Stimulated activated CD4-positive, alpha-beta T cell treated with anti-CD3 and anti-CD28 coated beads, Interleukin-1b, Interleukin-23, amount 100 ng/mL, for 1 hour (primary cell): ENCODE measurements around the gene SEMA6B.

ENCODE experiments used
- DNase-seq, 2 donors: peaks; one replicate each; pipeline ENCODE4 v3.0.0-alpha.2; 2020; ENCODE audit warnings: low read depth in 2 of 2

SEMA6B gene

DNA sequence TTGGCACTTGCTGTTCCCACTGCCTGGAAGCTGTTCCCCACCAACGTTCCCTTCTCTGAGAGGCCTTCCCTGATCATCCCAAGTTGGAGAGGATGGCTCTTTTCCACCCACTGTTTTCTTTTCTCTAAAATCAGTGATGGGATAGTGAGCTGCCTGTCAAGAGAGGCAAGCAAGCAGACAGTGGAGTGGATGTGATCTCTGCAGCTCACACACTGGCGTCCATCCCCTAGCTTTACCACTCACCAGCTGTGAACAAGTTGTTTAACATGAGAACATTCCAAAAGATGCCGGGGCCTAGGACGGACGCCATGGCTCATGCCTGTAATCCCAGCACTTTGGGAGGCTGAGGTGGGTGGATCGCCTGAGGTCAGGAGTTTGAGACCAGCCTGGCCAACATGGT lies 28.0 kb upstream of the SEMA6B start:
- DNase-seq = no peak

DNA sequence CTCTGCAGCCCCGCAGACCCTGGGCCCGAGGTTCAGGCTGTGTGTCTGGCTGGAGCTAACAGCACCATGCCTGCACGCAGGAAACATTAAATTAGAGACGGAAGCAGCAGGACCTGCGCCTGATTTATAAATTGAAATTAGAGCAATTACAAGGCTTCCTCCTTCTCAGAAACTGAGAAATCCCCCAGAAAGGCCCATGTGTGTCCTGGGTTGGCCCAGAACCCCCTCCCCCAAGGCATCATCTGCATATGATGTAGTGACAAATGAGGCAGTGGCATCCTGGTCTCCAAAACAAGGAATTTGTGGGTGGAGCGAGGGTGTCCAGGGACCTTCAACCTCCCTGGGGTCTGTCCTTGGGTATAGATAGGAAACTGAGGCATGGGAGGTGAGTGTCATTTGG lies 27.2 kb upstream of the SEMA6B start:
- DNase-seq = no peak

DNA sequence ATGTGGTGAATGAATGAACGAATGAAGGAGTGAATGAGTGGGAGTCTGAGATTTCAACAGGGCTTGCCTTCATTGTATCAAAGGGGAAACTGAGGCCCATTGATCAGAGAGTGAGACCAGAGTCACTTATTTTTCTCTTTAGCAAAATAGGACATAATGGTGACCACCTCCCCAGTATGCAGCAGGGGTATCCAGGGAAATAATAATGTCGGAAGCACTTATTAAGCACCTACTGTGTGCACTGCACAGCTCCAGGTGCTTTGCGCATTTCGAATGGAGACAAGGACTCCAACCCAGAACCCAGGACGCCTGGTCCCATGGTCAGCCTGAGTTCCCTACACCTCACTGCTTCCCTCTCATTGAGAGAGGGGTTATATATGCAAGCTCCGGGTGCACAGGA lies 26.8 kb upstream of the SEMA6B start:
- no peak for DNase-seq

DNA sequence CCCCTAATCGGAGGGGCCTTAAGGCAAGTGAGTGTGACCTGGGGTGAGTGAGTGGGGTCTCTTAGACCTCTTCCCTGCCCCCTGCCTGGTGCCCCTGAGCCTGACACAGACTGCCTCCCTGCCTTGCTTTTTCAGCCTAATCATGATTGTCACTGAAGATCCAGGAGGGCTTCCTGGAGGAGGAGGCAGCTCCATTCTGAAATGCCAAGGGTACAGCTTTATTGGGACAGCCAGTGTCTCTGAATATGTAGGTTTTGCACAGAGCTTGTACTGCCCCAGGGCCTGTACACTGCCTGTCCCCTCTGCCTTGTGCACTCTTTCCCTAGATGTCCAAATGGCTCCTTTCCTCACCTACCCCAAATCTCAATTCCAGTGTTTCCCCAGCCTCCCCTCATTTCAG lies 26.1 kb upstream of the SEMA6B start:
- DNase-seq = no peak

DNA sequence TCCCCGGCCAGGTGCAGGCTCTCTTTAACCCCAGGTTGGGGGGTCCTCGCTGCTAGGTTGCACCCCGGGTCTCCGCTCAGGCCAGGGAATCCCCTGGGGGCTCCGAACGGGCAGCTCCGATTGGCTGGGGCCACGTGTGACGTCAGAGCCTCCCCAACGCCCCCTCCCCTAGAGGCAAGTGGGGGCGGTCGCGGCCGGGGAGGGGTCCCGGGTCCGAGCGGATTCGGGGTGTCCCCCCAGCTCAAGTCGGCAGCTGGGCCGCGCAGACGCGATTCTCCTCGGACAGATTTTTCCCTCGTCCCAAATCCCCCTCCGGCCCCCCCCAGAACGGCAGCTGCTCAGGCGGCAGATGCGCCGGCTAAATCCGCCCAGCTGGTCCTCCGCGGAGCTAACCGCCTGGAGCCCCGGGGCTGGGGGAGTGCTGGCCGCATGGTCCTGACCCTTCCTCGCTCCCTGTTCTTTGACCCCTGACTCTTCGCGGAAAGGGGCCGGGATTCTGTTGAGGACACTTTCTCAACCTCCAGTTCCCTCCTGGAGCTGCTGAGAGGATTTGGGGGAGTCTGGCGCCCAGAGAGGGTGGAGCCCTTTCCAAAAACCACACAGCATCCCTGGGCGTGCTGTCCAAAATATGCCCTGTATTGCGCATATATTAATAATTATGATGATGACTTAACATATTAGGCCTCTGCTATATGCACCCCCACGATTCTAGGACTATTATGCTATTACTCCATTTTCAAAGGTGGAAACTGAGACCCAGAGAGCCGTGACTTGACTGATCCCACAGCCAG lies 25.4 kb upstream of the SEMA6B start:
- no peak for DNase-seq

DNA sequence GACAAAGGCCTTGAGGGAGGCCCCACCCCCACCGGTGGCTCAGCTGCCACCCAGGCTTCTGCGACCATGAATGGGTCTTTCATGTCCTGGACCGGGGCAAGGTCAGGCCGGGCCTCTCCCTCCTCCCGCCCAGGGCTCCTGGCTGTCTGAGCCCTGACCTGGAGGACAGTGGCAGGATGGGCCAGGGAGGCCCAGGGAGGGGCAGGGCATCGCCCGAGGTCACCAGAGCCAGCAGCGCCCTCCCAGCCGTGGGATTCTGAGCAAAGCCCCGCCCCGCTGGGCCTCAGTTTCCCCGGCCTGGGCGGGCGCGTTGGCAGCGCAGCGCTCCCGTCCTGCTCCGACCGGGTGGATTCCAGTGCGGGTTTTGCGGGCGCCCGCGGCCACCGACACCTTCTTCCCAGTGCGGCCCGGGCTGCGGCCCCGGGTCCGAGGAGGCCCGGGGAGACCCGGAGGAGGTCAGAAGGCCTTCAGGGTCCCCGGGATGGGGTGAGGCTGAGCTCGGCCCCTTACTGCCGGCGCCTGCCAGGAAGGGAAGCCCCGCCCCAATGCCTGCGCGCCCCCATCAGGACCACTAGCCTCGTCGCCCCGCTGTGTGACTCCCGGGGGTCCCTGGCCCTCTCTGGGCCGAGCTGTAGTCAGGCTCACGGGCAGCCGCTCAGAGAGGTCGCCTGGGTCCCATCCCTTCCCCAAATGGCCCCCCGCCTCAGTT lies 24.6 kb upstream of the SEMA6B start:
- DNase-seq = no peak

DNA sequence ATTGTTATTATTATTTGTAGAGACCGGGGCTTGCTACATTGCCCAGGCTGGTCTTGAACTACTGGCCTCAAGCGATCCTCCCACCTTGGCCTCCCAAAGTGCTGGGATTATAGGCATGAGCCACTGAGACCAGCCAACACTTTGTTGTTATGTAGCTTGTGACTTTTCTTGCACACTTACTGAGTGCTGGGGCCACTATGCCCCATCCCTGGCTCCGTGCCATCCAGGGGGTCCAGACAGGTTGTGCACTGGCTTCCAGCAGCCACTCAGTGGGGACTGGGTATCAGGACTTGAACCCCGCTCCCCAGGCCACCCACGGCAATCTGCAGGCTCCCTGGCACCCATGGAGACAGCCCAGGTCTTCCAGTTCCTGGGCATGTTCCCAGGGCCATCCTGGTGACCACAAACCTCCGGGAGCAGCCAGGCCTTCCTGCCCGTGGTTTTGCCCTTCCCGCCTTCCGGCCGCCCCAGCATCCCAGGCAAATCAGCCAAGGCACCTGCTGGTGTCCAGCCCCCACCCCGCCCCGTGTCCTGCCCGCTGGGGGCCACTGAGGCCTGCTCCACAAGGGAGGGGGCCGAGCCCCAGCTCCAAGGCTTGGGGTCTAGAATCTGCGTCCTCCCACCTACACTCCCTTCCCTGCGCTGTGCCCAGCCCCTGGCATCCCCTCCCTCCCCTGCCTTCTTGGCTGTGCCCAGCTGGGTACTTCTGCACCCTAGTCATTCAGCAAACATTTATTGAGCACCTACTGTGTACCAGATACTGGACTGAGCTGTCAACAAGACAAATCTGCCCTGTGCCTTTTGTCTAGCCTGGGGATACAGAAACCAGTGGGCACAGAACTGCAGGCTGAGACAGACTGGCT lies 23.7 kb upstream of the SEMA6B start:
- no peak for DNase-seq

DNA sequence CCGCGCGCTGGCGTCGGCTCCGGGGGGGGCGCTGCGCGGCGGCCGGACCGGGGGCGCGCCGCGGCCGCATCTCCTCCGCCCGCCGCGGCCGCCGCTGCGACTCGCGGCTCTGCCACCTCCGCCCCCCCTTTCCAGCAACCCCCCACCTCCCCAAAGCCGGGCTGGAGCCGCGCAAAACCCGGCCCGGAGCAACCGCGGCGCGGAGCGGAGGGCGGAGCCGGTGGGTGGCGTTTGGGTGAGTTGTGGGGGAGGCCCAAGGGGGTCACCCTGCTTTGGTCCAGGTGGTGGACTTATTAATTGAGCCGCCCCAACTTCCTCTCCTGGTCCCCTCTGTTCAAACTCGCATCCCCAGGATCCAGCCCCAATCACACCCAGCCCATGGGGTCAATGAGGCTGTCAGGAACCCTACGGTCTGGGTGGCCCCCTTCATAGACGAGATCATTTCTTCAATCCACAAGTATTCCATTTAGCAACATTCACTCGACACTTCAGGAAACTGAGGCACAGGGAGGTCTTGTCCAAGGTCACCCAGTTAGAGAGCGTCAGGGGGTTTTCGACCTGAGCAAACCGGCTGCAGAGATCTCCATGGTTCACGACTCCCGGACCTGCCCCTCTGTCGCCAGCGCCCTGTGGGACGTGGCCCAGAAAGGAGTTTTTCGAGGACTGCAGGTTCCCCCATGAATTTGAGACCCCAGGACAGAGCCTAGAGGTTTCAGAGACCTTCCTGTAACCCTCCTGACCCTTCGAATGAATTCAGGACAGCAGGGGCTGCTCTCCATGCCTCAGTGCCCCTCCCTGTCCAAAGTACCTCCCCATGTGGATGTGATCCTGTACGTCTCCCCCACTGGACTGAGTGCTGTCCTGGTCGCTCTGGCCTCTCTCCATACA lies 22.4 kb upstream of the SEMA6B start:
- DNase-seq = no peak

DNA sequence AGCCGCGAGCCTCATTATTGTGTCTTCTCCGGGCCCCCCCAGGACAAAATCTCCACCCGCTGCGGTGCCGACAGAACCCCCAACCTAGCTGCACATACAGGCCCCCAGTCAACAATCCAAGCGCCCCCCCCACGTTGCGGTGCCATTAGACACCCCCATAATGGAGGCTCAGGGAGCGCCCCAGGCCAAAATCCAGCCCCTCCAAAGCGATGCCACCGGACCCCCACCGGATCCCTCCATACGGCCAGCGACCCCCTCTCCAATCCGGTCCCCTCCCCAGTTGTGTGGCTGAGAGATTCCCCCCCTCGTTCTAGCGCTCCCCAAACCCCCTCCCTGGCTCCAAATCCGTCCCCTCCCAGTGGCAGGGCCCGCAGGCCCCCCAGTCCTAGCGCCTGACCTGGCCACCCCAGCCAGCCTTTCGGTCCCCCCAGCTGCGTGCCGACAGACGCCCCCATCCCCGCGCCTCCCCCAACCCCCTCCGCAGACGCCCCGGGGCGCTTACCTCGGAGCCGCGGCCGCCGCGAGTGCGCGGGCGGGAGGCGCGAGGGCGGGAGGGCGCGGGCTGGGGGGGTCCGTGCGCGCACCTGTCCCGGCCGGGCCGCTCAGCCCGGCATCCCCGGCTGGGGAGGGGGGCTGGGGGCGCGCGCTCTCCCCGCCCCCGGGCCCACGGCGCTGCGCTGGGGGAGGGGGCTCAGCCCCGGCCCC lies 21.6 kb upstream of the SEMA6B start:
- DNase-seq = no peak

DNA sequence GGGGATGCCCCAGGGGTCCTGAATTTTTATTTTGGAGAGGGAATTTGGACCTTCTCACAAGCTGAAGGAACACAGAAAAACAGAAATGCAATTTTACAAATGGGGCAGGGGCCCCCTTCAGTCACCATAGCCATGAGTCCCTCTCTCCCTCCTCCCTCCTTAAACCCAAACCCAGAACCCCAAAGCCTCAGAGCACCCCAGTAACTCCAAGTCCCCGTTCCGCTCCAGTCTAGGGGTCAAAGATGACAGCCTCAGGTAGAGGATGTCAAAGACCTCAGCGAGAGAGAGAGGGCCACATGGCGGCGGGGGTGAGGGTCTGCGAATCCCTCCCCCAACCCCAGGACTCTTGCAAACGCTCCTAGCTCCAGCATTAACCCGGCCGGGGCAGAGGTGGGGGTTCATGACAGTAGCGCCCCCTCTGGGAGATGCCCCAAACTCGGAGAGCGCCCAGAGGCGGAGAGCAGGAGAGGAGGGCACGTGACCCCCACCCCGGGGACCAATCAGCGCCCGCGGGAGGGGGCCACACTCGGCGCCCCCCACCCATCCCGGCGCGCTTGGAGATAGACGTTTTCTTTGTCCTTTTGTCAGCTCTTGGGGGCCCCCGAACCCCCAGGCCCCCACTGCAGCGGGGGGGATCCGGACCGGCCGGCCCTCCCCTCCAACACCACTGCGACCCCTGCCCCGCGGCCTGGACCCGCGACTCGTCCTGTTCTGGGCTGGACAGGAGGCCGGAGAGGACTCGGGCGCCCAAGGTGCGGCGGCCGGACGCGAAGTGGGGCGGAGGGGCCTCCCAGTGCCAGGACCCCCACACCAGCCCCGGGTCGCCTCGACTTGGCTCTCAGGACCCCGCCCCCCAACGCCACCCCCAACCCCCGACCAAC lies 20.8 kb upstream of the SEMA6B start:
- no peak for DNase-seq

DNA sequence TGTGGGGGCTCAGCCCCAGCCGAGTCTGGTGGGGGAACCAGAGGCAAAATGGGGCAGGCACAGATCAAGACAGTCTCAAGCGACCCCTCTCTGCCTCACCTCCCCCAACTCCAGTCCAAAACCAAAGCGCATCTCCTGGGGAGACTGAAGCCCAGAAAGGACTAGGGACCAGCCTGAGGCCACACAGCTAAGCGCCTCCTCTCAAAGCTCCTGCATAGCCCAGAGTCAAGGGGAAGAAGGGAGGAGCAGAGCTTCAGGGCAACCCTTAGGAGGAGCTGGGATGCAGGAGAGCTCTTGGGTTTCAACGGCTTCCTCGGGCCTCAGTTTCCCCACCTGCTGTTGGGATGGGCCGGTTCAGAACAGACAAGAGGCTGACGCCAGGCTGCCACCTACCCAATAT lies 19.9 kb upstream of the SEMA6B start:
- DNase-seq = no peak

DNA sequence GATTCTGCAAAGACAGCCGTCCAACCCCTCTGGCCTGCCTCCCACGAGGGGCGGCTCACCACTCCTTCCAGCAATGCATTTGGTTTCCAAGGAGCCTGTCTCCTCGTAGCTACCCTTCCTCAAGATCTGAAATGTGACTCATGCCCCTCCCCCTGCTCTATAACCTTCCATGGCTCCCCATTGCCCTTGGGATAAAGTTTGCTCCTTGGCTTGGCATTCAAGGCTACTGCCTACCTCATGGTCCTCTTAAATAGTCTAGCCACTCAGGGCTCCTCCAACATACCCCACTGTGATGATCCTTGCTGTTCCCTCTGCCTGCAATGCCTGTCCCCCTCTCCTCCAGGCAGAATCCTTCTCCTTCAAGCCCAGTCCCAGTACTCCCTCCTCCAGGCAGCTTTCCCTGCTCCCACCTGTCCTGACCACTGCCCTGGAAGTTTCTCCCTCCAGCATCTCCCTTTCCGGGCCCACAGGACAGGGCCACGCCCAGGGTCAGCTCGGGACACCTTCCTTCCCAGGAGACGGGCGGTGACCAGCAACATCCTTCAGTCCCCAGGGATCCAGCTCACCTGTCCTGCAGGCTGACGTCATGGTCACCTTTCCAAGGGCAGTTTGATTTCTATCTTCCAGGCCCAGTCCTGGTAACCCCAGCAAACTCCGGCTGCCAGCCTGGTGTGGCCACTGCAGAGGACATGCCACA lies 19.2 kb upstream of the SEMA6B start:
- no peak for DNase-seq

DNA sequence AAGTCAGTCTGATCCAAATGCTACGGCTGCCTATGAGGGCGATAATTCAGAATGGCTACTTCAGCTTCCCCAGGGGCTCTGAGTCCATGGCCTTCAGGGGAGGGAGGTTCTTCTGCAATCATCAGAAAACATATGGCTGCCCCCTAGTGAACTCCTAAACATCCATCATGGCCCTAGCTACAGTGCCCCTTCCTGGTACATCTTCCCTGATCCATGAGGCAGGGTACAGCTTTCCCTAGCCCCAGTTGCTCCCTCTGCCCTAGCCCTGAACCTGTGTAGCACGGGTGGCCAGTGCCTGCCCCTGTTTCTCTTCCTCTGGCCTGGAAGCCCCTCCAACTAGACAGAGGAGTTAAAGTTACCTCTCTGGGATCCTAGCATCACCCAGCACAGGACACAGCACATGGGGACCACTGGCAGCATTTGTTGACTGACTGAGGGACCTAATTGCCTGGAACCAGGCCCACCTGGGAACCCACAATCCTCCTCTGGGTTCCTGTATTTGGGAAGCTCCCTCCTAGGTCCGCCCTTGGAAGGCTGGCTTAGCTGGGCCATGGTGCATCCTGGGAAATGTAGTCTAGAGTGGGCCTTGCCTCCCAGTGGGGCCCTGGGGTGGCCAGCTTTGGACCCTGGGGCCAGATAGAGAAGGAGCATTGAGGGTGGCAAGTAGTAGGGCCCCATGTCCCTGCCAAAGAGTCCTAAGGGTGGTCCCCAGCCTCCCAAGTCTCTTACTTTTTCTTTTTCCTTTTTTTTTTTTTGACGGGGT lies 17.7 kb upstream of the SEMA6B start:
- no peak for DNase-seq

DNA sequence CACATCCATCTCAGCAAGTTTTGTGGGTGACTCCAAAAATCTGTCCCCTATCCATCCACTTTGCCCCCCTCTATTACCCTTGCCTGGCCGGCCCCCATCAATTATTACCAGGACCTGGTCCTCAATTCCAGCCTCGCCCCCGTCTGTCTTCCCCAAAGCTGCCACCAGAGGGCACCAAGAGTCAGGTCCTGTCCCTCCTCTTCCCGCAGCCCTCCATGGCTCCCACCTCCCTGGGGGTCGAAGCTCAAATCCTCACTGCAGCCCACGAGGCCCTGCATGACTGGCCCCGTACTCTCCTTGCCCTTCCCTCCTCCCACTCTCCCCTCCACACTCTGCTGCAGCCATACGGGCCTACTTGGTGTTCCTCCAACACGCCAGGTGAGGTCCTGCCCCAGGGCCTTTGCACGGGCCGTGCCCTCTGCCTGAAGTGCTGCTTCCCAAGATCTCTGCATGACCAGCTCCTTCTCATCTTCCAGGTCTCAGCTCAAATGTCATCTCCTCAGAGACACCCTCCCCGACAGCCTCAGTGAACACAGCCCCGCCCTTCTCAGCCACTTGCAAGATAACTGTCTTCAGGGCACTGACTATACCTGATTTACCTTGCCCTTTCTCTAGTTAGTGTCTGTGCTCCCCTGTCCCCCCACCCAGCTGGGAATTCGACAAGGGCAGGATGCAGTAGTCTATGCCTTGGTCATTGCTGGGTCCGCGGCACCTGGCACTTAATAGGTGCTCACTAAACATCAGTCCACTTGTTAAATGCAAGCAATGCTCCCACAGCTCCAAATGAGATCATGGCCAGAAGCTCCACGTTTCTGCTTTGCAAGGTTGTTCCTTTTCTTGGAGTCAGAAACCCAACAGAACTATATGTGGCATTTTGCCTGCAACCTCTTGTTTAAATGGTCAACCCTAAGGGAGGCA lies 16.8 kb upstream of the SEMA6B start:
- DNase-seq = peak; percentile 26 to 65

DNA sequence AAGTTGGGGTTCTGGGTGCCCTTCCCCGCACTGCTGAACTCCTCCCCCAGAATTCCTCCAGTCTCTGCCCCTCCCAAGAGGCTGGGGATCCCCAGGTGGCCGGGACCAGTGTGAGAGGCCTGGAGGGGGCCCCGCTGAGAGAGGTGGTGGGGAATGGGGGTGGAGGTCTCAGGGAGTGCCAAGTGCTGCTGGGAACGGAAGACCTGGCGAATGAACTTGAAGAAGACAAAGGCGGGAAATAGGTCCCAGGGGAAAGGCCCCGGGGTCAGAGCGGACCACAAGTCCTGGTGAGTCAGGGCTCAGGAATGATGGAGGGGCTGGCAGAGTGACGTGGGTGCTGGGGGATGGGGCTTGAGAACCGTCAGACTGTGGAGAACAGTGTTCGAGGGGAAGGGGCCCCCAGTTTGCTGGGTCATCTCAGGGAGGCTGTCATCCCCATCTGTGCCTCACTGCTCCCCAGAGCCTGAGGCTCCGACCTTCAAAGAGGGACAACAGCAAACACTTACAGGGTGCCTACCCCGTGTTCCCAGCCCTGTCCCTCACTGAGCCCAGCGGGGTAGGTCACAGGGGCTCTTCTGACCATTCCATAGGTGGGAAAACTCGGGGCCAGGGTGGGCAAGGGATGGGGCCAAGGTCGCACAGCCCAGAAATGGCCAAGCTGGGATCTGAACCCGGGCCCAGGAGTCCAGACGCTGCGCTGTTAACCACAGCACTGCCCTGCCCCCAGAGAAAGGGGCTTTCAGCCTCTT lies 16.0 kb upstream of the SEMA6B start:
- DNase-seq = no peak

DNA sequence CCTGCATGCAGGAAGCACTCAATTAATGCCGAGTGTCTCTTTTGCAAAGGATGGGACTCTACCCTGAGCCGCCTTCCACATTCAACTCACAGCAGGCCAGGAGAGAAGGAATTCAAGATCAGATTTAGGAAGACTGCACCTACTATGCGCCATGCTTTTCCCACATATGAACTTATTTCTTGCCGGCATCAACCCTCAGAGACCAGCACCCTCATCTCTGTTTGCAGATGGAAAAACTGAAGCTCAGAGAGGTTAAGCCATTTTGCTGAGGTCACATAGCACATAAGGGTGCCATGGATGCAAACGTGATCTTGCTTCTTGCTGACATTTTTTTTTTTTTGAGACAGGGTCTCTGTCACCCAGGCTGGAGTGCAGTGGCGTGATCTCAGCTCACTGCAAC lies 14.2 kb upstream of the SEMA6B start:
- no peak for DNase-seq
